Smooth muscle cell (in vitro differentiated cells): ENCODE results near the gene SPIRE2. TPM values are rescaled to one million over a fixed set of nuclear protein-coding genes. Genes with fewer than 3 reads are reported as not detected.

Experiments
- DNase-seq: peaks from one replicate; lab custom pipeline; 2025; ENCODE audit not compliant: unreplicated experiment; lab: John Stamatoyannopoulos, UW
- H2AFZ ChIP-seq: fragments of 200-600 bp; sonication (generic); 2 replicates; pipeline ENCODE4 v1.6.0; 2016; ENCODE audit warnings: antibody characterized with exemption, low read depth, mild to moderate bottlenecking
- H3F3A ChIP-seq: fragments of 200-600 bp; sonication (generic); 2 replicates; pipeline ENCODE4 v1.6.0; 2017; ENCODE audit warnings: antibody characterized with exemption, low read depth
- H3K27ac ChIP-seq: fragments of 200-600 bp; sonication (generic); 2 replicates; pipeline ENCODE4 v1.5.1; 2016; ENCODE audit warnings: low read depth, mild to moderate bottlenecking
- H3K27me3 ChIP-seq: fragments of 200-600 bp; sonication (generic); 2 replicates; pipeline ENCODE4 v1.6.1; 2016; ENCODE audit warnings: low read depth, mild to moderate bottlenecking
- H3K36me3 ChIP-seq: fragments of 200-600 bp; sonication (generic); 2 replicates; pipeline ENCODE4 v1.5.1; 2016; ENCODE audit warnings: low read depth
- H3K4me1 ChIP-seq: fragments of 200-600 bp; sonication (generic); 2 replicates; pipeline ENCODE4 v1.5.1; 2016; ENCODE audit warnings: low read depth
- H3K4me2 ChIP-seq: fragments of 200-600 bp; sonication (generic); 2 replicates; pipeline ENCODE4 v1.6.0; 2016; ENCODE audit warnings: mild to moderate bottlenecking
- H3K4me3 ChIP-seq: fragments of 200-600 bp; sonication (generic); 2 replicates; pipeline ENCODE4 v1.5.1; 2016; ENCODE audit warnings: mild to moderate bottlenecking
- H3K79me2 ChIP-seq: fragments of 200-600 bp; sonication (generic); 2 replicates; pipeline ENCODE4 v1.6.0; 2016; ENCODE audit warnings: low read depth, mild to moderate bottlenecking
- H3K9ac ChIP-seq: fragments of 200-600 bp; sonication (generic); 2 replicates; pipeline ENCODE4 v1.6.0; 2016; ENCODE audit warnings: low read depth
- H3K9me3 ChIP-seq: fragments of 200-600 bp; sonication (generic); replicated peaks from 2 replicates; pipeline ENCODE4 v1.5.1; 2016; ENCODE audit warnings: low read depth
- H4K20me1 ChIP-seq: fragments of 200-600 bp; sonication (generic); 2 replicates; pipeline ENCODE4 v1.6.0; 2016; ENCODE audit warnings: low read depth
- WGBS: methylation state at CpG from one replicate; pipeline ENCODE4 v1.1.7; 2016; ENCODE audit warnings: low lambda C conversion rate; 5-methylcytosine and 5-hydroxymethylcytosine counted together
- polyA plus RNA-seq: library from polyadenylated mRNA; unstranded; fragments of >200 nt; fragmentation: Nextera tagmentation; extraction: Ambion mirVana; gene quantifications from 2 replicates; pipeline ENCODE4 v1.2.1, GENCODE V29; 2016
- total RNA-seq: library from RNA; depleted of rRNA; stranded (reverse); fragments of >200 nt; gene quantifications from 2 replicates; pipeline ENCODE4 v1.2.3, GENCODE V29; 2014
- TF ChIP-seq, protein P1 (sequence below): fragments of 200-600 bp; sonication (generic); IDR thresholded peaks from 2 replicates; pipeline ENCODE4 v1.5.1; 2017; ENCODE audit warnings: borderline replicate concordance, mild to moderate bottlenecking, antibody characterized with exemption; ENCODE audit not compliant: insufficient read depth, poor library complexity, severe bottlenecking

Gene SPIRE2
- total and polyA plus RNA-seq, 2 experiments from 2014 or later: 1.1 to 1.4 TPM

DNA sequence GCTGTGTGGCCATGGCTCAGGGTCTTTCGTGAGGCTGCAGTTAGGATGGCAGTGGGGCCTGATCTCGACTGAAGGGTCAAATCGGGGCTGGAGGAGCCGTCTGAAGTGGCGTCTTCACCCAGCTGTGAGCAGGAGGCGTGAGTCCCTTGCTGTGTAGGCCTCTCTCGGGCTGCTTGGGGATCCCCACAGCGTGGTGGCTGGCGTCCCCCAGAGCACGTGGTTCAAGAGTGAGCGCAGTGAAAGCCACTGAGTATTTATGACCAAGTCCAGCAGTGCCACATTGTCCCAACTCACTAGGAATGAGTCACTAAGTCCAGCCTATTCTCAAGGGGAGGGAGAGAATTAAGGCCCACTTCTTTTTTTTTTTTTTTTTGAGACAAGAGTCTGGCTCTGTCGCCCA is 33.4 kb downstream of the SPIRE2 start:
- Histone ChIP-seq H2AFZ (no peak overlapping the region), H3K4me2 (no peak overlapping the region), H3K79me2 (no peaks in the 10 kb centered on the region), H3K27me3 (no peaks in the 10 kb centered on the region), H3K9ac (no peak overlapping the region), H3K4me1 (no peaks in the 10 kb centered on the region), H3K27ac (no peak overlapping the region), H4K20me1 (no peaks in the 10 kb centered on the region), H3K36me3 (no peaks in the 10 kb centered on the region), H3F3A (peaks cover 3% of the 10 kb centered on the region), H3K9me3 (no peaks in the 10 kb centered on the region), H3K4me3 (no peak overlapping the region)
- WGBS: 88% methylated on average over 12 of the region's 12 CpGs
- TF ChIP-seq, protein P1, sequence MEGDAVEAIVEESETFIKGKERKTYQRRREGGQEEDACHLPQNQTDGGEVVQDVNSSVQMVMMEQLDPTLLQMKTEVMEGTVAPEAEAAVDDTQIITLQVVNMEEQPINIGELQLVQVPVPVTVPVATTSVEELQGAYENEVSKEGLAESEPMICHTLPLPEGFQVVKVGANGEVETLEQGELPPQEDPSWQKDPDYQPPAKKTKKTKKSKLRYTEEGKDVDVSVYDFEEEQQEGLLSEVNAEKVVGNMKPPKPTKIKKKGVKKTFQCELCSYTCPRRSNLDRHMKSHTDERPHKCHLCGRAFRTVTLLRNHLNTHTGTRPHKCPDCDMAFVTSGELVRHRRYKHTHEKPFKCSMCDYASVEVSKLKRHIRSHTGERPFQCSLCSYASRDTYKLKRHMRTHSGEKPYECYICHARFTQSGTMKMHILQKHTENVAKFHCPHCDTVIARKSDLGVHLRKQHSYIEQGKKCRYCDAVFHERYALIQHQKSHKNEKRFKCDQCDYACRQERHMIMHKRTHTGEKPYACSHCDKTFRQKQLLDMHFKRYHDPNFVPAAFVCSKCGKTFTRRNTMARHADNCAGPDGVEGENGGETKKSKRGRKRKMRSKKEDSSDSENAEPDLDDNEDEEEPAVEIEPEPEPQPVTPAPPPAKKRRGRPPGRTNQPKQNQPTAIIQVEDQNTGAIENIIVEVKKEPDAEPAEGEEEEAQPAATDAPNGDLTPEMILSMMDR: no peak
- DNase-seq: no peak

DNA sequence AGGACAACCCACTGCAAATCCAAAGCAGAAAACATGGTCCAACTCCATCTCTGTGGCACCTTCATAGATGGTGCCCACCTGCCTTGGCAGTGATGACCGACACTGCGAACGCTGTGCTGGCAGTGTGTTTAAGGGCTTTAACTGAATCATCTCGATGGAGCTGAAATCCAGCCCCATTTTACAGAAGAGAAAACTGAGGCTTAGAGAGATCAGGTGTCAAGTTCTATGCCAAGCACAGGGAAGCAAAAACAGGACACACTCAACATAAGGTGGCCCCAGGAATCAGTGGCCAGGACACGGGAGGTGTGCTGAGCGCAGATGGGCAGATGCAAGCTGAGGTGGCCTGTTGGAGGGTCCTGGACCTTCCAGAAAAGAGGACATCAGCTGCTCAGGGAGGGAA is 34.5 kb downstream of the SPIRE2 start:
- H3K4me3 ChIP-seq: no peak overlapping the region
- H3K4me1 ChIP-seq: no peaks in the 10 kb centered on the region
- H3F3A ChIP-seq: peaks cover 3% of the 10 kb centered on the region
- 95% methylated on average over 6 of the region's 6 CpGs for WGBS
- H2AFZ ChIP-seq: no peak overlapping the region
- no peaks in the 10 kb centered on the region for H3K27me3 ChIP-seq
- H3K9ac ChIP-seq: no peak overlapping the region
- peaks cover 2% of the 10 kb centered on the region for H3K9me3 ChIP-seq
- H3K27ac ChIP-seq: no peak overlapping the region
- no peak for DNase-seq
- TF ChIP-seq, protein P1: no peak
- no peaks in the 10 kb centered on the region for H3K79me2 ChIP-seq
- no peaks in the 10 kb centered on the region for H4K20me1 ChIP-seq
- no peak overlapping the region for H3K4me2 ChIP-seq
- H3K36me3 ChIP-seq: no peaks in the 10 kb centered on the region

DNA sequence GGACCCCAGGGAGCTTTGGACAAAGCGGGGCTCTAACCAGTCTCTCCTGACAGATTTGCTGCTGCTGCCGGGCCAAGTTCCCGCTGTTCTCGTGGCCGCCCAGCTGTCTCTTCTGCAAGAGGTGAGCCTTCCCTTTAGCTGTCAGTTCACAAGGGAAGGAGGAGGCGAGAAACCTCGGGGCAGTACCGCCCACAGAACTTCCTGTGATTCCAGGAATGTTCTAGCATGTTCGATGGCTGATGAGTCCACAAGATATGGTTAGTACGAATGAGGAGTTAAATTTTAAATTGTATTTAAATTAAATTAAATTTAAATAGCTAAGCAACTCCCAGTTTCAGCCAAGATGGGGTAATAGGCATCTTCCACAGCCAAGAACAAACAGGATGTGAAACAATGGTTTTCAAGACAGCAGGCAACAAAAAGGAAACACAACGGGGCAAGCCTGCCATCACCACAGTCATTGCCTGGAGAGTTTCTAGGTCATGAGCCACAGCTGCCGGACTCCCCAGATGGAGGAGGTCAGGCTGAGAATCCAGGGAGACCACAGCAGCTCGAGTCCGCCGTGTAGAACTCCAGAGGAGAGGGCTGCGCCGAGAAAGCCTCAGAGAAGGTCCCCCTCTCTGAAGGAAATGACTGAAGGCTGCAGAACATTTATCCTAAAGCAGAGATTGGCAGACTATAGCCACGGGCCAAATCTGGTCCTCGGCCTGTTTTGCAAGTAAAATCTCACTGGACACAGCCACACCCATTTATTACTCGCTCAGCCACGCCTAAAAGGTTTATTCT is 35.7 kb downstream of the SPIRE2 start:
- Histone ChIP-seq H3F3A (peaks cover 3% of the 10 kb centered on the region), H3K4me2 (no peak overlapping the region), H4K20me1 (no peaks in the 10 kb centered on the region), H3K4me3 (no peak overlapping the region), H3K79me2 (no peaks in the 10 kb centered on the region), H3K9me3 (peaks cover 9% of the 10 kb centered on the region), H3K27me3 (no peaks in the 10 kb centered on the region), H3K9ac (no peak overlapping the region), H3K4me1 (no peaks in the 10 kb centered on the region), H3K27ac (peak overlapping the region; percentile 0), H2AFZ (no peak overlapping the region), H3K36me3 (no peaks in the 10 kb centered on the region)
- DNase-seq: no peak
- 73% methylated on average over 21 of the region's 21 CpGs for WGBS
- TF ChIP-seq, protein P1: no peak

DNA sequence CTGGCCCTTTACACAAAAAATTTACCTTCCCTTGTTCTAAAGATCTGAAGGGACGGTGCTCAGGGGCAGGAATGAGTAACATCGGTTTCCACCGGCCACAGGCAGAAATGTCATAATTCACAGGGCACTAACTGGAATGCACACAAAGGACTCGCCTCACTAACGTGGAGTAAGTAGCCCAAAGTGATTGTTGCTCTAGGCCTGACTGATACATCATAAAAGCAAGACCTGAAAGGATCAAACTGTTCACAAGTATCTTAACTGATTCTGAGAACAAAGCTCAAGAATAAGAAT is 36.2 kb downstream of the SPIRE2 start:
- DNase-seq: no peak
- WGBS: 68% methylated on average over 5 of the region's 5 CpGs
- Histone ChIP-seq H3K27ac (peak overlapping the region; percentile 0), H3K79me2 (no peaks in the 10 kb centered on the region), H2AFZ (no peak overlapping the region), H3K9me3 (peaks cover 9% of the 10 kb centered on the region), H3K9ac (no peak overlapping the region), H3F3A (peaks cover 3% of the 10 kb centered on the region), H4K20me1 (no peaks in the 10 kb centered on the region), H3K4me2 (no peak overlapping the region), H3K27me3 (no peaks in the 10 kb centered on the region), H3K4me3 (no peak overlapping the region), H3K36me3 (no peaks in the 10 kb centered on the region), H3K4me1 (no peaks in the 10 kb centered on the region)
- TF ChIP-seq, protein P1: no peak
